K562 (cell line): ENCODE measurements around the gene KMT2C. TPM values are rescaled to one million over a fixed set of nuclear protein-coding genes. Genes with fewer than 3 reads are reported as not detected.

Experiments
- ATF2 ChIP-seq: sonication (generic); formaldehyde crosslinking; IDR thresholded peaks from 2 replicates; pipeline ENCODE4 v1.8.1; 2022; ENCODE audit warnings: missing genetic modification reagents
- CCNT2 ChIP-seq: IDR thresholded peaks from 2 replicates; pipeline ENCODE4 v1.6.1; 2011; ENCODE audit warnings: borderline replicate concordance, low read depth, mild to moderate bottlenecking, moderate library complexity, mixed read lengths, low read length; ENCODE audit not compliant: insufficient read length; ENCODE audit errors: extremely low read depth
- CEBPB ChIP-seq: fragments of 450-650 bp; IDR thresholded peaks from 2 replicates; pipeline ENCODE4 v1.6.1; 2016; ENCODE audit warnings: missing genetic modification characterization, missing compliant biosample characterization
- CREB3 ChIP-seq: fragments of 450-650 bp; conservative IDR thresholded peaks from 2 replicates; pipeline ENCODE4 v1.6.1; 2016; ENCODE audit warnings: missing genetic modification characterization, low read depth, mild to moderate bottlenecking, missing compliant biosample characterization, moderate library complexity
- EGR1 ChIP-seq: fragments of 450-650 bp; conservative IDR thresholded peaks from 2 replicates; pipeline ENCODE4 v1.6.1; 2017; ENCODE audit warnings: mild to moderate bottlenecking
- ESRRA ChIP-seq: fragments of 450-650 bp; IDR thresholded peaks from 2 replicates; pipeline ENCODE4 v1.6.1; 2014; ENCODE audit warnings: low read depth, mild to moderate bottlenecking, moderate library complexity, borderline replicate concordance
- ILF3 ChIP-seq: fragments of 450-650 bp; IDR thresholded peaks from 2 replicates; pipeline ENCODE4 v1.6.1; 2018; ENCODE audit warnings: antibody characterized with exemption, mild to moderate bottlenecking, moderate library complexity, borderline replicate concordance
- LARP7 ChIP-seq: fragments of 450-650 bp; IDR thresholded peaks from 2 replicates; pipeline ENCODE4 v1.6.1; 2016
- MBD1 ChIP-seq: fragments of 250-450 bp; sonication (Bioruptor Pico); IDR thresholded peaks from 2 replicates; pipeline ENCODE4 v1.8.0; 2022; ENCODE audit warnings: inconsistent platforms
- MIER1 ChIP-seq: fragments of 450-650 bp; IDR thresholded peaks from 2 replicates; pipeline ENCODE4 v1.6.1; 2016; ENCODE audit warnings: antibody characterized with exemption, mild to moderate bottlenecking, low read depth
- NR2F6 ChIP-seq: fragments of 450-650 bp; formaldehyde crosslinking; IDR thresholded peaks from 2 replicates; pipeline ENCODE4 v1.4.0; 2020; ENCODE audit warnings: mild to moderate bottlenecking
- OTX1 ChIP-seq: fragments of 450-650 bp; formaldehyde crosslinking; IDR thresholded peaks from 2 replicates; pipeline ENCODE4 v1.4.0; 2022; ENCODE audit warnings: mild to moderate bottlenecking
- PCBP2 ChIP-seq: fragments of 200-400 bp; formaldehyde crosslinking; IDR thresholded peaks from 2 replicates; pipeline ENCODE4 v1.6.1; 2018; ENCODE audit warnings: low read length, low read depth, mild to moderate bottlenecking, moderate library complexity; ENCODE audit not compliant: poor library complexity, severe bottlenecking
- PPARD ChIP-seq: fragments of 250-450 bp; sonication (Bioruptor Pico); IDR thresholded peaks from 2 replicates; pipeline ENCODE4 v1.8.0; 2022; ENCODE audit warnings: inconsistent platforms, mild to moderate bottlenecking, moderate library complexity
- SETDB1 ChIP-seq: IDR thresholded peaks from one replicate; pipeline ENCODE4 v1.6.1; 2012; ENCODE audit warnings: low read length, control low read depth, inconsistent platforms
- SRSF3 ChIP-seq: fragments of 200-400 bp; formaldehyde crosslinking; IDR thresholded peaks from 2 replicates; pipeline ENCODE4 v1.6.1; 2016; ENCODE audit warnings: mild to moderate bottlenecking, low read length, moderate library complexity; ENCODE audit not compliant: insufficient read depth
- TBP ChIP-seq: optimal IDR thresholded peaks from 2 replicates; pipeline ENCODE3; 2011; ENCODE audit warnings: low read depth, low read length, improper control_type of control experiment
- TSC22D4 ChIP-seq: fragments of 450-650 bp; IDR thresholded peaks from 2 replicates; pipeline ENCODE4 v1.6.1; 2016; ENCODE audit warnings: missing genetic modification characterization, missing biosample characterization, control low read depth
- ZBTB33 ChIP-seq: sonication (generic); formaldehyde crosslinking; IDR thresholded peaks from 2 replicates; pipeline ENCODE4 v1.8.1; 2023; ENCODE audit warnings: mild to moderate bottlenecking, missing genetic modification reagents
- ZC3H4 ChIP-seq: sonication (generic); formaldehyde crosslinking; IDR thresholded peaks from 2 replicates; pipeline ENCODE4 v1.9.0; 2021; ENCODE audit warnings: missing genetic modification reagents, borderline replicate concordance
- ZNF561 ChIP-seq: fragments of 450-650 bp; formaldehyde crosslinking; conservative IDR thresholded peaks from 2 replicates; pipeline ENCODE4 v1.4.0; 2020; ENCODE audit warnings: mild to moderate bottlenecking, moderate library complexity
- ZNF717 ChIP-seq: fragments of 250-450 bp; sonication (Bioruptor Pico); IDR thresholded peaks from 2 replicates; pipeline ENCODE4 v1.5.0; 2021
- polyA plus RNA-seq, 8 experiments: library from polyadenylated mRNA; depleted of rRNA in 4 of 8; stranded (reverse) in 5 of 8; unstranded in 3 of 8; fragments of >200 nt; fragmentation: Nextera tagmentation in 2 of 8; fragmentation: Illumina TruSeq in 1 of 8; extraction: Ambion mirVana in 2 of 8; extraction: Trizol in 1 of 8; gene quantifications; 2 replicates each; pipeline versions ENCODE4 v1.2.1 to v1.2.3, GENCODE V29; 2011 to 2014; ENCODE audit warnings: inconsistent platforms in 1 of 8, missing spikeins in 1 of 8
- total RNA-seq, 7 experiments: library from RNA; depleted of rRNA in 6 of 7; stranded (reverse); fragments of >200 nt in 6 of 7; fragmentation: Illumina TruSeq in 2 of 7; extraction: Trizol in 2 of 7; gene quantifications; 2 replicates each; pipeline versions ENCODE4 v1.2.1 to v1.2.3, GENCODE V29; 2011 to 2021; ENCODE audit warnings: low replicate concordance in 1 of 7

The KMT2C gene
- total and polyA plus RNA-seq, 9 of the 15 experiments (the other 6 are each of a cell fraction or from before 2014, with no cell fraction given) = 4.9 to 67.8 (median 27.1) TPM

GRCh38 chr7:152464312-152465118, 28.7 kb upstream of the KMT2C start (continued):
- TF ChIP-seq MBD1 (CRISPR knock-in tag) (no peak), SETDB1 (no peak), CCNT2 (peak; percentile 44), LARP7 (peak; percentile 33; the same call in 1 of the 2 replicates), CEBPB (tag) (no peak), ATF2 (CRISPR knock-in tag) (0 out of 2 replicates have a peak, but pooled peaks have one; percentile 22), MIER1 (no peak), ZNF561 (no peak), ILF3 (peak; percentile 93; the same call in 1 of the 2 replicates), EGR1 (peak; percentile 90), ZBTB33 (peak; percentile 7; the same call in 1 of the 2 replicates), CREB3 (no peak), OTX1 (CRISPR knock-in tag) (0 out of 2 replicates have a peak, but pooled peaks have one; percentile 56), NR2F6 (CRISPR knock-in tag) (no peak), ZC3H4 (no peak), ESRRA (peak; percentile 31), PPARD (no peak), PCBP2 (peak; percentile 78), SRSF3 (no peak), TSC22D4 (tag) (no peak), ZNF717 (CRISPR knock-in tag) (peak; percentile 53; the same call in 1 of the 2 replicates), TBP (peak; percentile 83)
